H7 (cell line): ENCODE results near the gene ZSCAN31. TPM values are rescaled to one million over a fixed set of nuclear protein-coding genes. Genes with fewer than 3 reads are reported as not detected.

Source experiments
- total RNA-seq: library from RNA; depleted of rRNA; stranded (reverse); fragments of >200 nt; shearing (Covaris generic); gene quantifications from 2 replicates; pipeline ENCODE4 v1.2.3, GENCODE V29; 2014; rRNA removed

ZSCAN31 gene
- total RNA-seq, 1 experiment from 2014 or later = 5.8 TPM

Other genes with a start within 250 kb of the ZSCAN31 start
- gene ZSCAN16, start 211.5 kb downstream of the ZSCAN31 start, total RNA-seq = 4.0 and 4.3 TPM in 2 replicates
- gene ZKSCAN8, start 194.3 kb downstream of the ZSCAN31 start, total RNA-seq = 13.4 and 18.6 TPM in 2 replicates
- 15.6 and 20.4 TPM in 2 replicates for gene ZSCAN9, start 110.9 kb downstream of the ZSCAN31 start, total RNA-seq
- 5.6 and 6.7 TPM in 2 replicates for gene ZKSCAN4, start 83.9 kb downstream of the ZSCAN31 start, total RNA-seq
- gene NKAPL, start 76.9 kb downstream of the ZSCAN31 start, total RNA-seq = not detected in 2 replicates
- 11.0 and 14.8 TPM in 2 replicates for gene ZSCAN26, start 69.0 kb downstream of the ZSCAN31 start, total RNA-seq
- 6.3 and 6.8 TPM in 2 replicates for gene PGBD1, start 54.6 kb downstream of the ZSCAN31 start, total RNA-seq
- gene ZKSCAN3, start 13.8 kb upstream of the ZSCAN31 start, total RNA-seq = 6.5 and 8.1 TPM in 2 replicates
- 4.6 and 7.1 TPM in 2 replicates for gene ZSCAN12, start 63.6 kb upstream of the ZSCAN31 start, total RNA-seq
- 3.0 and 6.5 TPM in 2 replicates for gene ZSCAN23, start 107.3 kb upstream of the ZSCAN31 start, total RNA-seq
- gene GPX6, start 179.6 kb upstream of the ZSCAN31 start, total RNA-seq = not detected in 2 replicates
- gene GPX5, start 189.7 kb upstream of the ZSCAN31 start, total RNA-seq = not detected in 2 replicates